Measurements from ENCODE around the gene OR4K5. TPM values are rescaled to one million over a fixed set of nuclear protein-coding genes. Genes with fewer than 3 reads are reported as not detected.

The OR4K5 gene, protein sequence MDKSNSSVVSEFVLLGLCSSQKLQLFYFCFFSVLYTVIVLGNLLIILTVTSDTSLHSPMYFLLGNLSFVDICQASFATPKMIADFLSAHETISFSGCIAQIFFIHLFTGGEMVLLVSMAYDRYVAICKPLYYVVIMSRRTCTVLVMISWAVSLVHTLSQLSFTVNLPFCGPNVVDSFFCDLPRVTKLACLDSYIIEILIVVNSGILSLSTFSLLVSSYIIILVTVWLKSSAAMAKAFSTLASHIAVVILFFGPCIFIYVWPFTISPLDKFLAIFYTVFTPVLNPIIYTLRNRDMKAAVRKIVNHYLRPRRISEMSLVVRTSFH
- total RNA-seq (2016; rRNA removed; fragmentation: Illumina TruSeq; extraction: Trizol) (not detected in 2 replicates), polyA plus RNA-seq (2011; rRNA removed) (not detected in 2 replicates), polyA minus RNA-seq (2011; rRNA and poly(A)+ RNA removed; ENCODE audit: low replicate concordance) (not detected in 2 replicates), Bru-seq, nascent RNA (not detected), BruChase-seq, experiment 1, labeled RNA remaining after a 6-hour chase (not detected), BruChase-seq, experiment 2, labeled RNA remaining after a 2-hour chase (not detected)
- total RNA-seq (2016; cell fraction: cytosol; rRNA removed; fragmentation: Illumina TruSeq; extraction: Trizol; ENCODE audit: low read depth): not detected in 2 replicates
- total RNA-seq (2016; cell fraction: insoluble cytoplasmic fraction; rRNA removed; fragmentation: Illumina TruSeq; extraction: Trizol): not detected in 2 replicates
- not detected in 2 replicates for total RNA-seq (2016; cell fraction: membrane; rRNA removed; fragmentation: Illumina TruSeq; extraction: Trizol)
- not detected in 2 replicates for total RNA-seq (2016; cell fraction: nucleus; rRNA removed; fragmentation: Illumina TruSeq; extraction: Trizol)
- not detected in 2 replicates for polyA plus RNA-seq (2011; cell fraction: cytosol; rRNA removed)
- not detected in 2 replicates for polyA plus RNA-seq (2011; cell fraction: nucleus; rRNA removed)
- polyA plus RNA-seq (2012): not detected in 2 replicates
- not detected in 2 replicates for polyA plus RNA-seq (2016; cell fraction: cytosol; fragmentation: Illumina TruSeq; extraction: Trizol; ENCODE audit: low read depth)
- polyA plus RNA-seq (2016; cell fraction: insoluble cytoplasmic fraction; fragmentation: Illumina TruSeq; extraction: Trizol; ENCODE audit: low read depth): not detected in 2 replicates
- polyA plus RNA-seq (2016; cell fraction: membrane; fragmentation: Illumina TruSeq; extraction: Trizol; ENCODE audit: low read depth): not detected in 2 replicates
- not detected in 2 replicates for polyA plus RNA-seq (2016; cell fraction: nucleus; fragmentation: Illumina TruSeq; extraction: Trizol; ENCODE audit: insufficient read depth, low read depth)
- not detected in 2 replicates for polyA minus RNA-seq (2011; cell fraction: cytosol; rRNA and poly(A)+ RNA removed)
- polyA minus RNA-seq (2011; cell fraction: nucleus; rRNA and poly(A)+ RNA removed): not detected in 2 replicates
- long read RNA-seq, experiment 1: 0 reads
- long read RNA-seq, experiment 2: 0 reads

DNA sequence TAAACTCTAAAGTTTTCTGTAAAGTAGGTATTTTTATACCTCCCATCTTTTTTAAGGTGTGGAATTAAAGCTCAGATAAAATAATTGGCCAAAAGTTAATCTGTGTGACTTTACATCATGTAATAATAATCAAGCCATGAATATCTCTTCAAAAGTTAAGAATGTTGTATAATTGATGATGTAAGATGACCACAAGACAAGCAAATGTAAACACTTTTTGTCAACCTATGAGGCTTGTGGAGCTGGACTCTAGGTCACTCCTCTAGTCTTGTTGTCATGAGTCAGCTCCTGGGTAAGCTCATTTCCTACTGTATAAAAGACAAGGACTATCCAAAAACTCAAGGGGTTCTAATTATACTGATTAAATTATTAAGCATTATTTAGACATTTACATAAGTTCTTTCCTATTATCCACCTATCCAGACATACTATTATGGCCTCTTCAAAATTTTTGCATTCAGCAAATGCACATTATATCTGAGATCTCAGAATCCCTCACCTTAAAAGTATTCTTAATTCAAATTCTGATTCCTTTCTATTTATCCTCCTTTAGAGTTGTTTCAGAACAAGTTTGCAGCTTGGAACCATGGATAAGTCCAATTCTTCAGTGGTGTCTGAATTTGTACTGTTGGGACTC, at the start of gene OR4K5:
OR4K5 (plus strand) TSS at position 587 of the 637 bp plus-strand sequence; CDS start at position 587, 0 bp downstream.
- TF ChIP-seq ZNF335 (CRISPR knock-in tag; IDR thresholded peaks at IDR 0.05) (no peak), ZNF331 (CRISPR knock-in tag; IDR thresholded peaks at IDR 0.05) (no peak), POGZ (CRISPR knock-in tag; IDR thresholded peaks at IDR 0.05) (no peak), HDAC2 (CRISPR knock-in tag; IDR thresholded peaks at IDR 0.05) (no peak)
- TF ChIP-seq, protein P1, sequence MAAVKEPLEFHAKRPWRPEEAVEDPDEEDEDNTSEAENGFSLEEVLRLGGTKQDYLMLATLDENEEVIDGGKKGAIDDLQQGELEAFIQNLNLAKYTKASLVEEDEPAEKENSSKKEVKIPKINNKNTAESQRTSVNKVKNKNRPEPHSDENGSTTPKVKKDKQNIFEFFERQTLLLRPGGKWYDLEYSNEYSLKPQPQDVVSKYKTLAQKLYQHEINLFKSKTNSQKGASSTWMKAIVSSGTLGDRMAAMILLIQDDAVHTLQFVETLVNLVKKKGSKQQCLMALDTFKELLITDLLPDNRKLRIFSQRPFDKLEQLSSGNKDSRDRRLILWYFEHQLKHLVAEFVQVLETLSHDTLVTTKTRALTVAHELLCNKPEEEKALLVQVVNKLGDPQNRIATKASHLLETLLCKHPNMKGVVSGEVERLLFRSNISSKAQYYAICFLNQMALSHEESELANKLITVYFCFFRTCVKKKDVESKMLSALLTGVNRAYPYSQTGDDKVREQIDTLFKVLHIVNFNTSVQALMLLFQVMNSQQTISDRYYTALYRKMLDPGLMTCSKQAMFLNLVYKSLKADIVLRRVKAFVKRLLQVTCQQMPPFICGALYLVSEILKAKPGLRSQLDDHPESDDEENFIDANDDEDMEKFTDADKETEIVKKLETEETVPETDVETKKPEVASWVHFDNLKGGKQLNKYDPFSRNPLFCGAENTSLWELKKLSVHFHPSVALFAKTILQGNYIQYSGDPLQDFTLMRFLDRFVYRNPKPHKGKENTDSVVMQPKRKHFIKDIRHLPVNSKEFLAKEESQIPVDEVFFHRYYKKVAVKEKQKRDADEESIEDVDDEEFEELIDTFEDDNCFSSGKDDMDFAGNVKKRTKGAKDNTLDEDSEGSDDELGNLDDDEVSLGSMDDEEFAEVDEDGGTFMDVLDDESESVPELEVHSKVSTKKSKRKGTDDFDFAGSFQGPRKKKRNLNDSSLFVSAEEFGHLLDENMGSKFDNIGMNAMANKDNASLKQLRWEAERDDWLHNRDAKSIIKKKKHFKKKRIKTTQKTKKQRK (IDR thresholded peaks at IDR 0.05; ENCODE audit: low read length): no peak
- TF ChIP-seq, protein P2, sequence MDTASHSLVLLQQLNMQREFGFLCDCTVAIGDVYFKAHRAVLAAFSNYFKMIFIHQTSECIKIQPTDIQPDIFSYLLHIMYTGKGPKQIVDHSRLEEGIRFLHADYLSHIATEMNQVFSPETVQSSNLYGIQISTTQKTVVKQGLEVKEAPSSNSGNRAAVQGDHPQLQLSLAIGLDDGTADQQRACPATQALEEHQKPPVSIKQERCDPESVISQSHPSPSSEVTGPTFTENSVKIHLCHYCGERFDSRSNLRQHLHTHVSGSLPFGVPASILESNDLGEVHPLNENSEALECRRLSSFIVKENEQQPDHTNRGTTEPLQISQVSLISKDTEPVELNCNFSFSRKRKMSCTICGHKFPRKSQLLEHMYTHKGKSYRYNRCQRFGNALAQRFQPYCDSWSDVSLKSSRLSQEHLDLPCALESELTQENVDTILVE (CRISPR knock-in tag; IDR thresholded peaks at IDR 0.05): no peak
- TF ChIP-seq, protein P3, sequence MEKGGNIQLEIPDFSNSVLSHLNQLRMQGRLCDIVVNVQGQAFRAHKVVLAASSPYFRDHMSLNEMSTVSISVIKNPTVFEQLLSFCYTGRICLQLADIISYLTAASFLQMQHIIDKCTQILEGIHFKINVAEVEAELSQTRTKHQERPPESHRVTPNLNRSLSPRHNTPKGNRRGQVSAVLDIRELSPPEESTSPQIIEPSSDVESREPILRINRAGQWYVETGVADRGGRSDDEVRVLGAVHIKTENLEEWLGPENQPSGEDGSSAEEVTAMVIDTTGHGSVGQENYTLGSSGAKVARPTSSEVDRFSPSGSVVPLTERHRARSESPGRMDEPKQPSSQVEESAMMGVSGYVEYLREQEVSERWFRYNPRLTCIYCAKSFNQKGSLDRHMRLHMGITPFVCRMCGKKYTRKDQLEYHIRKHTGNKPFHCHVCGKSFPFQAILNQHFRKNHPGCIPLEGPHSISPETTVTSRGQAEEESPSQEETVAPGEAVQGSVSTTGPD (CRISPR knock-in tag; IDR thresholded peaks at IDR 0.05): no peak
- TF ChIP-seq, protein P4, sequence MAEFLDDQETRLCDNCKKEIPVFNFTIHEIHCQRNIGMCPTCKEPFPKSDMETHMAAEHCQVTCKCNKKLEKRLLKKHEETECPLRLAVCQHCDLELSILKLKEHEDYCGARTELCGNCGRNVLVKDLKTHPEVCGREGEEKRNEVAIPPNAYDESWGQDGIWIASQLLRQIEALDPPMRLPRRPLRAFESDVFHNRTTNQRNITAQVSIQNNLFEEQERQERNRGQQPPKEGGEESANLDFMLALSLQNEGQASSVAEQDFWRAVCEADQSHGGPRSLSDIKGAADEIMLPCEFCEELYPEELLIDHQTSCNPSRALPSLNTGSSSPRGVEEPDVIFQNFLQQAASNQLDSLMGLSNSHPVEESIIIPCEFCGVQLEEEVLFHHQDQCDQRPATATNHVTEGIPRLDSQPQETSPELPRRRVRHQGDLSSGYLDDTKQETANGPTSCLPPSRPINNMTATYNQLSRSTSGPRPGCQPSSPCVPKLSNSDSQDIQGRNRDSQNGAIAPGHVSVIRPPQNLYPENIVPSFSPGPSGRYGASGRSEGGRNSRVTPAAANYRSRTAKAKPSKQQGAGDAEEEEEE (CRISPR knock-in tag; IDR thresholded peaks at IDR 0.05; ENCODE audit: borderline replicate concordance): no peak
- TF ChIP-seq, protein P5, sequence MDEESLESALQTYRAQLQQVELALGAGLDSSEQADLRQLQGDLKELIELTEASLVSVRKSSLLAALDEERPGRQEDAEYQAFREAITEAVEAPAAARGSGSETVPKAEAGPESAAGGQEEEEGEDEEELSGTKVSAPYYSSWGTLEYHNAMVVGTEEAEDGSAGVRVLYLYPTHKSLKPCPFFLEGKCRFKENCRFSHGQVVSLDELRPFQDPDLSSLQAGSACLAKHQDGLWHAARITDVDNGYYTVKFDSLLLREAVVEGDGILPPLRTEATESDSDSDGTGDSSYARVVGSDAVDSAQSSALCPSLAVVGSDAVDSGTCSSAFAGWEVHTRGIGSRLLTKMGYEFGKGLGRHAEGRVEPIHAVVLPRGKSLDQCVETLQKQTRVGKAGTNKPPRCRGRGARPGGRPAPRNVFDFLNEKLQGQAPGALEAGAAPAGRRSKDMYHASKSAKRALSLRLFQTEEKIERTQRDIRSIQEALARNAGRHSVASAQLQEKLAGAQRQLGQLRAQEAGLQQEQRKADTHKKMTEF (CRISPR knock-in tag; IDR thresholded peaks at IDR 0.05): no peak
- intact Hi-C loops (cut with micrococcal nuclease; ENCODE audit: unreplicated experiment): loop anchor here (10.0 kb wide), 1 partner anchor 45 kb away; the partner anchor contains the start of gene OR4K2
- CTCF ChIA-PET (ENCODE audit: low intra/inter-chr PET ratio, low total read pairs): no interaction called here
- H4K20me1 ChIP-seq (ENCODE audit: insufficient read depth, low read length): no peaks in the 10 kb centered on the region
- no peaks in the 10 kb centered on the region for H3K4me1 ChIP-seq (ENCODE audit: insufficient read depth, low read length)
- H3K9ac ChIP-seq (ENCODE audit: insufficient read depth, low read depth, low read length): no peak within 1 kb of the TSS
- no peaks in the 10 kb centered on the region for H3K27me3 ChIP-seq (ENCODE audit: control insufficient read depth in 1 of 2, insufficient read depth in 2 of 2, low read length in 2 of 2)
- in situ Hi-C loops (cut with HindIII; ENCODE audit: extremely low pct_ligation_motif_present, low pct_unique_long_range_greater_than_20kb): no loop called here
- no TSS peak for BruUV-seq (replicated peaks)
- H3K4me3 ChIP-seq (replicated peaks in 1 of 3; ENCODE audit: insufficient read depth in 1 of 3, low read depth in 2 of 3, low read length in 3 of 3): no peak within 1 kb of the TSS
- H3K36me3 ChIP-seq (replicated peaks in 1 of 2; ENCODE audit: control insufficient read depth in 1 of 2, insufficient read depth in 2 of 2, low read length in 2 of 2): no peaks in the 10 kb centered on the region
- no peak for FAIRE-seq
- no peak for ATAC-seq
- H2AFZ ChIP-seq (ENCODE audit: low read length): no peak within 1 kb of the TSS
- H3K4me2 ChIP-seq (ENCODE audit: low read depth, low read length): no peak within 1 kb of the TSS
- H3K9me3 ChIP-seq (ENCODE audit: low read length): no peaks in the 10 kb centered on the region
- no peak within 1 kb of the TSS for H3K27ac ChIP-seq (ENCODE audit: extremely low read length, insufficient read depth, low read length)
- POLR2A ChIA-PET: no interaction called here
- DNase-seq (ENCODE audit: low spot score): no peak
- H3K79me2 ChIP-seq (ENCODE audit: insufficient read depth, low read length): no peaks in the 10 kb centered on the region

Measured in HepG2 (cell line).